RPMI8226 (cell line): ENCODE data around the gene HSF2BP.
A peak's percentile ranks its signal among the peaks of the same experiment; 100 is the strongest.
"Not testable (repeated sequence)": the region's sequence is repeated elsewhere in the genome, so short reads cannot be mapped to it uniquely, and the experiment has no call there.

Experiments
- DNase-seq: peaks from one replicate; pipeline ENCODE4 v3.0.0-alpha.2; 2015

HSF2BP gene

GRCh38 chr21:43659136-43660000 is at the start of gene HSF2BP, which contains the start of gene RRP1B:
TSS of gene HSF2BP (minus strand) at chr21:43659488. CDS start at chr21:43658096, 1,392 bp downstream.
TSS of gene RRP1B (plus strand) at chr21:43659560. CDS start at chr21:43659665, 105 bp downstream.
- DNase-seq = peak; percentile 94

- no peak for DNase-seq
Measured at GRCh38 chr21:43708745-43709381, 49.6 kb upstream of the HSF2BP start.

- DNase-seq = no peak
Measured at GRCh38 chr21:43707462-43707861, 48.2 kb upstream of the HSF2BP start.

- no peak for DNase-seq
Measured at GRCh38 chr21:43703035-43703880, 44.0 kb upstream of the HSF2BP start.

- DNase-seq = no peak
Measured at GRCh38 chr21:43702785-43703034, 43.4 kb upstream of the HSF2BP start.

- no peak for DNase-seq
Measured at GRCh38 chr21:43701936-43702784, 42.9 kb upstream of the HSF2BP start.

GRCh38 chr21:43699933-43700599 is 40.8 kb upstream of the HSF2BP start:
- no peak for DNase-seq

GRCh38 chr21:43699492-43699777 is 40.1 kb upstream of the HSF2BP start:
- DNase-seq = not testable (repeated sequence)

GRCh38 chr21:43697758-43698643 is 38.7 kb upstream of the HSF2BP start:
- DNase-seq = no peak

GRCh38 chr21:43696214-43696613 is 36.9 kb upstream of the HSF2BP start:
- no peak for DNase-seq

GRCh38 chr21:43694437-43695079 is 35.3 kb upstream of the HSF2BP start:
- no peak for DNase-seq

GRCh38 chr21:43693981-43694380 is 34.7 kb upstream of the HSF2BP start:
- DNase-seq = no peak

GRCh38 chr21:43692949-43693348 is 33.7 kb upstream of the HSF2BP start:
- DNase-seq = no peak

GRCh38 chr21:43691801-43692200 is 32.5 kb upstream of the HSF2BP start:
- DNase-seq = no peak

- no peak for DNase-seq
Measured at GRCh38 chr21:43691086-43691795, 32.0 kb upstream of the HSF2BP start.

- no peak for DNase-seq
Measured at GRCh38 chr21:43690346-43690745, 31.1 kb upstream of the HSF2BP start.

GRCh38 chr21:43689556-43690337 is 30.5 kb upstream of the HSF2BP start:
- no peak for DNase-seq

GRCh38 chr21:43688906-43689305 is 29.6 kb upstream of the HSF2BP start:
- no peak for DNase-seq
